Neural progenitor cell (in vitro differentiated cells): ENCODE data around the gene DCLRE1C.

Experiments
- EZH2phosphoT487 ChIP-seq: fragments of 200-600 bp; sonication (generic); IDR thresholded peaks from 2 replicates; pipeline ENCODE4 v1.6.1; 2017; ENCODE audit warnings: antibody characterized with exemption
- TF ChIP-seq, protein P1 (sequence below): fragments of 200-600 bp; sonication (generic); IDR thresholded peaks from 2 replicates; pipeline ENCODE4 v1.5.1; 2017; ENCODE audit warnings: antibody characterized with exemption, mild to moderate bottlenecking

DNA sequence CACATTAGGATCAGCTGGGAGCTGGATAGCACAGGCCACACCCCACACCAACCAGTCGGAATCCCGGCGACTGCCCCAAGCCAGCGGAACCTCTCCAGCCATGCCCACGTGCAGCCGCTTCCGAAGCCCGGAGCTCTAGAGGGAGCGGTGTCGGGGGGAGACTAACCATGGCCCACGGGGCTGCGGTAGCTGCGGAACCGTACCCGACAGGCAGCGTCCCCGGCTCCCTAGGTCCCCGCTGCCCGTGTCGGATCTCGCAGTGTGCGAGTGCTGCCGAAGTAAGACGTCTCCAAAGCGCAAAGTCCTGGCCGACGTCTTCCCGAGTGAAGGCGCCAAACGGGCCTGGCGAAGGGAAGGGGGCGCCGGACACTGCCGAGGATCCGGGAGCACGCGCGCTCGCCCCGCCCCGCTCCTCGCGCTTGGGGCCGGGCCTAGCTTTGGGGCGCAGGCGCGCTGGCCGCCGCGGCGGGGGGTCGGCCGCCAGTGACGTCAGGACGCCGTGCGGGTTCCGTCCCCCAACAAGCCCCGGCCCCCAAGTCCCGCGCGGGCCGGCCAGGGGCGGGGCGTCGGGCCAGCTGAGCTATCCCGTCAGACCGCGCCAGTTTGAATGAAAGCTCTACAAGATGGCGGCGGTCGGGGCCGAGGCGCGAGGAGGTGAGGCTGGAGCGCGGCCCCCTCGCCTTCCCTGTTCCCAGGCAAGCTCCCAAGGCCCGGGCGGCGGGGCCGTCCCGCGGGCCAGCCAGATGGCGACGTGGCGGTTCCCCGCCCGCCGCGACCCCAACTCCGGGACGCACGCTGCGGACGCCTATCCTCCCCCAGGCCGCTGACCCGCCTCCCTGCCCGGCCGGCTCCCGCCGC is 75.4 kb downstream of the DCLRE1C start, which contains the start of gene SUV39H2:
- TF ChIP-seq, protein P1, sequence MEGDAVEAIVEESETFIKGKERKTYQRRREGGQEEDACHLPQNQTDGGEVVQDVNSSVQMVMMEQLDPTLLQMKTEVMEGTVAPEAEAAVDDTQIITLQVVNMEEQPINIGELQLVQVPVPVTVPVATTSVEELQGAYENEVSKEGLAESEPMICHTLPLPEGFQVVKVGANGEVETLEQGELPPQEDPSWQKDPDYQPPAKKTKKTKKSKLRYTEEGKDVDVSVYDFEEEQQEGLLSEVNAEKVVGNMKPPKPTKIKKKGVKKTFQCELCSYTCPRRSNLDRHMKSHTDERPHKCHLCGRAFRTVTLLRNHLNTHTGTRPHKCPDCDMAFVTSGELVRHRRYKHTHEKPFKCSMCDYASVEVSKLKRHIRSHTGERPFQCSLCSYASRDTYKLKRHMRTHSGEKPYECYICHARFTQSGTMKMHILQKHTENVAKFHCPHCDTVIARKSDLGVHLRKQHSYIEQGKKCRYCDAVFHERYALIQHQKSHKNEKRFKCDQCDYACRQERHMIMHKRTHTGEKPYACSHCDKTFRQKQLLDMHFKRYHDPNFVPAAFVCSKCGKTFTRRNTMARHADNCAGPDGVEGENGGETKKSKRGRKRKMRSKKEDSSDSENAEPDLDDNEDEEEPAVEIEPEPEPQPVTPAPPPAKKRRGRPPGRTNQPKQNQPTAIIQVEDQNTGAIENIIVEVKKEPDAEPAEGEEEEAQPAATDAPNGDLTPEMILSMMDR: no peak
- TF ChIP-seq EZH2phosphoT487: no peak
